DMS79 (cell line): ENCODE measurements around the gene ZNF554.

Experiments
- DNase-seq: peaks from one replicate; lab custom pipeline; 2025; lab: John Stamatoyannopoulos, UW

The ZNF554 gene

DNA sequence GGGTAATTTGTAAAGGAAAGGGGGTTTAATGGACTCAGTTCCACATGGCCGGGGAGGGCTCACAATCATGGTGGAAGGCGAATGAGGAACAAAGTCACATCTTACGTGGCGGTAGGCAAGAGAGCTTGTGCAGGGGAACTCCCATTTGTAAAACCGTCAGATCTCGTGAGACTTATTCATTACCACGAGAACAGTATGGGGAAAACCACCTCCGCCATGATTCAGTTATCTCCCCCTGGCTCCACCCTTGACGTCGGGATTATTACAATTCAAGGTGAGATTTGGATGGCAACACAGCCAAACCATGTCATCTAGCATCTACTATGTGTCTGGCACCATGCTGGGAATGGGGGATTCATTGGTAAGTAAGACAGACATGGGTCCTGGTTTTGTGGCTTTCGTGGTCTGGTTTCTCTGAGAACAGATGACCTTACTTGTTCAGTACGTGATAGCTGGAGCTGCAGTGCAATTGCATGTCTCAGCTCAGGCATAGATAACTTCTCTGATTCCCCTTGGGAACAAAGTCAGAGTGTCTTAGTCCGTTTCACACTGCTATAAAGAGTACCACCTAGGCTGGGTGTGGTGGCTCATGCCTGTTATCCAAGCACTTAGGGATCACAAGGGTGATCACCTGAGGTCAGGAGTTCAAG, 8.3 kb downstream of the ZNF554 start:
- DNase-seq = no peak

DNA sequence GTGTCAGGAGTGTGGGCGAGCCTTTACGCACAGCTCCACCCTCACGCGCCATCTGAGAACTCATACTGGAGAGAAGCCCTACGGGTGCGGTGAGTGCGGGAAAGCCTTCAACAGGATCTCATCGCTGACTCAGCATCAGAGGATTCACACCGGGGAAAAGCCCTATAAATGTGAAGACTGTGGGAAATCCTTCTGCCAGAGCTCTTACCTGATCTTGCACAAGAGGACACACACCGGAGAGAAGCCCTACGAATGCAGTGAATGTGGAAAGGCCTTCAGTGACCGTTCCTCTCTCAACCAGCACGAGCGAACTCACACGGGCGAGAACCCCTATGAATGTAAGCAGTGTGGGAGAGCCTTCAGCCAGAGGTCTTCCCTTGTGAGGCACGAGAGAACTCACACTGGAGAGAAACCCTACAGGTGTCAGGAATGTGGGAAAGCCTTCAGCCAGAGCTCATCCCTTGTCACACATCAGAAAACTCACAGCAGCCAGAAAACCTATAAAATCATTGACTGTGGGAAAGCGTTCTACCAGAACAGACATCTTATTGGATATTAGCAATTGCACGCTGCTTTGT, 14.7 kb downstream of the ZNF554 start:
- DNase-seq = no peak

DNA sequence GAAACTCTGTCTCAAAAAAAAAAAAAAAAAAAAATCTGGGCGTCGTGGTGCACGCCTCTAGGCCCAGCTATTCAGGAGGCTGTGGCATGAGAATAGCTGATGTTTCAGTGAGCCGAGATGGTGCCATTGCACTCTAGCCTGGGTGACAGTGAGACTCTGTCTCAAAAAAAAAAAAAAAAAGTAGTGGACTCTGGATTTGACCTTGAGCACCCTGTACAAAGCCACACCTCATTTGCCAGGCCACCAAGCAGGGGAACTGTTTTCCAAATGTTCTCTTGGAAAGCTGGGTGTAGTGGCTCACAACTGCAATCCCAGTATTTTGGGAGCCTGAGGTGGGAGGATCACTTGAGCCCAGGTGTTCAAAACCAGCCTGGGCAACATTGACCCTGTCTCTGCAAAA, 17.8 kb downstream of the ZNF554 start:
- DNase-seq = no peak

DNA sequence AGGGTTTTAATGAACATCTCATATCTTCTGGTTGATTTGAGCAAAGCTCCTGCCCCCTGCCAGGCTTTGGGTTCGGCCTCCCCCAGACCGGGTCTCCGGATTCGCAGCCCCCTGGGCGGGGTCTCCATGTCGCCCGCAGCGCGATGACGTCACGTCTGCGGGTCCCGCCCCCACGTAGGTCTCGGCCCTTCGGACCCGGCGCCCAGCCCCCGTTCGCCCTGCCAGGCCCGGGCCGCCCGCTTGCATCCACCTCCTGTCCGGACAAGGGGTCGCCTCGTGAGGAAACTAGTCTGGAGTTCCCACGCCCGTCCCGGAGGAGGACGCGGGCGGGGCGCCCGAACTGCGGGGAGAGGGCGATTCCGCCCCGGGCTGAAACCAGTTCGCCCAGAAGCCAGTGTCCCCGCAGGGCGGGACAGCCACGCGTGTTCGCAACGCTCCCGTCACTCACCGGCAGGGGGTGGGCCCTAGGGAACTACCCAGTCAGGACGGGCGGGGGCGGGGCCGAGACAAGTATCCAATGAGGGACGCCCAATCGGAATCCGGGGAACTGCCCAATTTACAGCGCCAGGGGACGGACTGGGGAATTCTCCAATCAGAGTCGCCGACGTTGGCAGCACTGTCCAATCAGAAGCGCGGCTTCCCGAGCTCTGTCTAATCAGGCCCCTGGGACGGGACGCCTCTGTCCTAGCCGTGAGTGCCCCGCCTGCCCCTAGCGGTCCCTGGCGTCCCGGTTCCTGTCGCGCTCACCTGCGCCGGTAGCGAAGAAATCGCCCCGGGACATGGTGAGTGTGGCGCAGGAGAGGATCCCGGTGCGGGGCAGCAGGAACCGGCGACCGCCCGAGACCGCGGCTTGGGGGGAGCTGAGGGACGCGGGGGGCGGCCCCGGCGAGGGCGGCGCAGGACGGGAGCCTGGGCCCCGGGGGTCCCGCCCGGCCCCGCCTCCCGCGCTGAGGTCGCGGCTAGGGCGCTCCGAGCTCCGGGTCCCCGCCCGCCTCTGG, 21.4 kb downstream of the ZNF554 start, which contains the start of gene ZNF555:
Gene ZNF555, plus strand, starts transcription at position 682 of the 998 bp plus-strand sequence. Its CDS starts 98 bp downstream, at position 780.
- peak; percentile 97 for DNase-seq

DNA sequence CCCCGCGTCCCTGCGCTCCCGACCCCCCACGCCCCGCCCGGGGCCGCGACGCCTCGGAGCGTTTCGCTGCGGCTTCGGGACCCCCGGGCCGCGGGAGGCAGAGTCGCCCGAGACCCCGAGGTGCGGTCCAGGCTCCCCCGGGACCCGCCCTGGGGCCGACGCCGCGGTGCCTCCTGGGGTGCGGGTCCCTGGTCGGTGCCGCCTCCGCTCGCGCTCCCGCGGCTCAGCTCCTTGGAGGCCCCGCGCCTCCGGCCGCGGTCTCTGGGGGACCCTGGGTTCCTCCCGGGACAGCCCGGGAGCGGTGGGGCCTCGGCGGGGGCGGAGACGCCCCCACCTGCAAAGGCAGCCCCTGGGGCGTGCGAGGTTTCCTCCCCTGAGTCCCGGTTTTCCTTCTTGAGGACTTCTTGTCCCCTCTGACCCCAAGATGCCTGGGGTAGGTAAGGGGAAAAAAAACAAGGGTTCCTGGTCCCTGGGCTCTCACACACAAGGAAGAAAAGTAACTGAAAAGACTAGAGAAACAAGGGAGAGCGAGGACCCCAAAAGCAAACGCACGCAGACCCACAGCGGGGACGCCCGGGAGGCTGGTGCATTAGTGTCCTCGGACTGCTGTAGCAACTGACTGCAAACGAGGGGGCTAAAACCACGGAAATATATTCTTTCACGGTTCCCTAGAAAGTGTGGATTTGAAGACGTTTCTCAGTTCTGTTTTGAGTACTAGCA, 22.3 kb downstream of the ZNF554 start:
- no peak for DNase-seq

DNA sequence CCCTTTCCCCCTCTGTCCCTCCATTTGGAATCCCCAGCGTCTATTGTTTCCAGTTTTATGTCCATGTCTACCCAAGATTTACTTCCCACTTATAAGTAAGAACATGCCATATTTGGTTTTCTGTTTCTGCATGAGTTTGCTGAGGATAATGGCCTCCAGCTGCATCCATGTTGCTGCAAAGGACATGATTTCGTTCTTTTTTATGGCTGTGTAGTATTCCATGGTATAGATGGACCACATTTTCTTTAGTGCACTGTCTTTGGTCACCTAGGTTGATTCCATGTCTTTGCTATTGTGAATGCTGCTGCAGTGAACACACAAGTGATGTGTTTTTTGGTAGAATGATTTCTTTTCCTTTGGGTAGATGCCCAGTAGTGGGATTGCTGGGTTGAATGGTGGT, 25.4 kb downstream of the ZNF554 start:
- no peak for DNase-seq

DNA sequence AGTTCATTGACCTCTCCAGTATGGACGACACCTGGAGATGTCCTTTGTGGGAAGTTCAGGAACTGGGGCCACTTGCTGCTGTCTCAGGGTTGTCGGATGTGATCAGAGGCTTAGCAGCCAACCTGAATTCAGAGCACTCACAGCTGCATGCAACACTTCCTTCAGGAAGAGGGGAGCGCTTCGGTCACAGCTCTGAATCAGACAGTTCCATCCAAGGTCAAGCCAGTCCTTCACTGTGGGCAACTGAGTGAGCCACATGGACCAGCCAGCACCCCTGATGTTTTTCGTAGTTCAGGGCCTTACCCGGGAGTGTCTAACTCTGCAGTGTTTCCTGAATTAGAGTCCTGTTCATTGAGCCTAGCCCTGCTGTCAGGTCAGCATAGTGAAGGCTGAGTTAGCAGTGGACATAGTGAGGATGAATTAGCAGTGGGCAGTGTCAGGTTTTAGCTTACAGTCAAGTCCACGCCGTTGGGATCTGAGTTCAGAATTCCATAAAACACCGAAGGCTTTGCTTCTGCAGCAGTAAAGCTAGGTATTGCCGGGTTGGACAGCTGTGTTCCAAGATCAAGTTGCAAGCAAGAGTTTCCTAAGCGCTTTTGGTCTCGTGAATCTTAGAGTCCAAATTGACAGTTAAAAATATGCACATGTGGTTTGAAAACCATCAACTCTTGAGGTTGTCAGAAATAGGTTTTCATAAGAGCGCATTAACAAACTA, 26.7 kb downstream of the ZNF554 start:
- DNase-seq = no peak

DNA sequence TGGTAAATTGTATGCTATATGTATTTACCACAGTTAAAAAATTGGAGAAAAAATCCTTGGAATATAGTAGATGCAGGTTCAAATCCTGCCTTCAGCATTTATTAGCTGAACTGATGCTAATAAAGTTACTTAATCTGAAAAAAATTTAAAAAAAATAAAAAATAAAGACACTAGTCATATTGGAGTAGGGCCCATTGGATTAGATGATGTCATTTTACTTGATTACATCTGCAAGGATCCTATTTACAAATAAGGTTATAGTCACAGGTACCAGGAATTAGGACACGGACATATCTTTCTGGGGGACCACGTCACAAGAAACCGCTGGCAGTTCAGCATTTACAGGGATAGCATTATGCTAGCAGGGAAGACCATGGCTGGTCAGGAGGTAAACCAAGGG, 27.8 kb downstream of the ZNF554 start:
- DNase-seq = no peak

DNA sequence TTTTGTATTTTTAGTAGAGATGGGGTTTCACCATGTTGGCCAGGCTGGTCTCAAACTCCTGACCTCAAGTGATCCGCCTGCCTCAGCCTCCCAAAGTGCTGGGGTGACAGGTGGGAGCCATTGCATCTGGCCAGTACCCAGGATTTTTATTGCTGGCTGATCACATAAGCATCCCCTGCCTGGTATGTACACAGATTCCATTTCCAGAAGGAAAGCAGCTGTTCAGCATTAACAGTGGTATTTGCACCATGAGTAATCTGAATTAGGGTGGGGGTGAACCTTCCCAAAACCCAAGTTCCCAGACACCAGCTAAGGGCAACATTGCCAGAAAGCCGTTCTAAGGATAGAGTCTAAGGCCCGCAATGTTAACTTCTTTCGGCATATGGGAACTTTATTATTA, 28.9 kb downstream of the ZNF554 start:
- DNase-seq = no peak

DNA sequence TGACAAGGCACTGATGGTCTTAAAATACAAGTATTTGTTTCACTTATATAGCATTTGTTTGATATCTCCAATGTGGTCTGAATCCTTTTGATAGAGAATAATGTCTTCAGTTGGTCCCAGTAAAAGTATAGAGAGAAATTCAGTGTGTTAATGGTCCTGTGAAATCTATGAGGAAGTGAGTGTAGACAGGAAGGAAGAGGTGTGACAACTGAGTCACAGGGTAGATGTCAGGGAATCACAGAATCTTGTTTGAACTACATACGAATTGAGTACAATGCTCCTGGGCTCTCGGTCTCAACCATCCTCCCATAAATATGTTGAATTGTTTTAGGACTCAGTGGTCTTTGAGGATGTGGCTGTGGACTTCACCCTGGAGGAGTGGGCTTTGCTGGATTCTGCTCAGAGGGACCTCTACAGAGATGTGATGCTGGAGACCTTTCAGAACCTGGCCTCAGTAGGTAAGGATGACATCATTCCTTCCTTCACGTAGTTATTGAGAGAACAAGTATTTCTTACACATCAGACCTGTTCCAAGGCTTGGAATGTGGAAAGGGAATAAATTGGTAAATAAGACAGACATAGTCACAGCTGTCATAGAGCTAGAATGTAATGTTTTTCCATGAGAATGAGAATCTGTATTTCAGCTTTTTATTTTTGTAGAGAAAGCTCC, 30.7 kb downstream of the ZNF554 start:
- no peak for DNase-seq

DNA sequence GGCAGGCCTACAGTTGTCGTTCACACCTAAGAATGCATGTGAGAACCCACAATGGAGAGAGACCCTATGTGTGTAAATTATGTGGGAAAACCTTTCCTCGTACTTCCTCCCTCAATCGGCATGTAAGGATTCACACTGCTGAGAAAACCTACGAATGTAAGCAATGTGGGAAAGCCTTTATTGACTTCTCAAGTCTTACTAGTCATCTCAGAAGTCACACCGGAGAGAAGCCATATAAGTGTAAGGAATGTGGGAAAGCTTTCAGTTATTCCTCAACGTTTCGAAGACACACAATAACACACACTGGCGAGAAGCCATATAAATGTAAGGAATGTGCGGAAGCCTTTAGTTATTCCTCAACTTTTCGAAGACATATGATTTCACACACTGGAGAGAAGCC, 32.9 kb downstream of the ZNF554 start:
- DNase-seq = no peak

DNA sequence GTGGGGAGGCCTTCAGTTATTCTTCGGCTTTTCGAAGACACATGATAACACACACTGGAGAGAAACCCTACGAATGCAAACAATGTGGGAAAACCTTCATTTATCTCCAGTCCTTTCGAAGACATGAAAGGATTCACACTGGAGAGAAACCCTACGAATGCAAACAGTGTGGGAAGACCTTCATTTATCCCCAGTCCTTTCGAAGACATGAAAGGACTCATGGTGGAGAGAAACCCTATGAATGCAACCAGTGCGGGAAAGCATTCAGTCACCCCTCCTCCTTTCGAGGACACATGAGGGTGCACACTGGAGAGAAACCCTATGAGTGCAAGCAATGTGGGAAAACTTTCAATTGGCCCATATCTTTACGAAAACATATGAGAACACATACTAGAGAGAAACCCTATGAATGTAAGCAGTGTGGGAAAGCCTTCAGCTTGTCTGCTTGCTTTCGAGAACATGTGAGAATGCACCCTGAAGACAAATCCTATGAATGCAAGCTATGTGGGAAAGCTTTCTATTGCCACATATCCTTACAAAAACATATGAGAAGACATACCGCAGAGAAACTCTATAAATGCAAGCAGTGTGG, 33.4 kb downstream of the ZNF554 start:
- no peak for DNase-seq

DNA sequence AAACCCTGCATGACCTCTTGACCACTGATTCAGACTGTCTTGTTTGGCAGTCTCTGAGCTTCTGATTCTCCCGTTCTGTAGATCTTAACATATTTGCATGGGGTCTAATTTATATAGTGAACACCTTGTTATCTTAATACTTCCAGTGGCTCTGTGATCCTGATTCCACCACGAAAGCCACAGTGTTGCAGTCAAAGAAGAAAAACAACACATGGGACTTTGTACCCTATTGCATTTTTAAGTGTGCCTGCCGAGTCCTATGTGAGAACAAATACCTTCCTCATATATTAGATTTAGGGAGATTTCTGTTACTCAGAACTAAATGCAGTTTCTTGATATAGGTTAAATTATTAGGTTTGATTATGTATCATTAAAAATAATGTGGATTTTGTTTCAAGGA, 35.2 kb downstream of the ZNF554 start:
- DNase-seq = no peak

DNA sequence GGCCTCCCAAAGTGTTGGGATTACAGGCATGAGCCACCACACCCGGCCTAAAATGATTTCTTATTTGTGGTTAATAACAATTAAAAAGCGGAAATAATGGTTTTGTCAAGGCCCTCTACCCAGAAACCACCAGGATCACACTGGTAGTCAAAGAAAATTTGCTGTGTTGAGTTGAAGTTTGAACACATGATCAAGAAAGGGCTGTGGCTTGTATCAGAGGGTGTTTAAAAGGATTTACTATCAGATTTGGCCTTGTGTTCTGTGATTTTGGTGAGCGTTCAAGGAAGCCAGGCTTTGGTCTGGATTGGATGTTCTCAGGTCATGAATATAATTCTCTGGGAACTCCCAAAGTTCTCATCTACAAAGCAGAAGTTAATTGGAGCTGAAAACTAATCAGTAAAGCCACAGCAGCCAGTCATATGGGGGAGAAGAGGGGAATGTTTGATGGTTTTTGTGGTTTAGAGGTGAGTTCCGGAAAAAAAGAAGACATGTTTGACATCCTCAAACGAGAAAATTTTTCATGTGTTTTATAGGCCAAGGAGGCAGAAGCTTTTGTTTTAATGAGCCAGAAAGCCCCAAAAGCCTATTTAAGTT, 36.9 kb downstream of the ZNF554 start:
- no peak for DNase-seq

DNA sequence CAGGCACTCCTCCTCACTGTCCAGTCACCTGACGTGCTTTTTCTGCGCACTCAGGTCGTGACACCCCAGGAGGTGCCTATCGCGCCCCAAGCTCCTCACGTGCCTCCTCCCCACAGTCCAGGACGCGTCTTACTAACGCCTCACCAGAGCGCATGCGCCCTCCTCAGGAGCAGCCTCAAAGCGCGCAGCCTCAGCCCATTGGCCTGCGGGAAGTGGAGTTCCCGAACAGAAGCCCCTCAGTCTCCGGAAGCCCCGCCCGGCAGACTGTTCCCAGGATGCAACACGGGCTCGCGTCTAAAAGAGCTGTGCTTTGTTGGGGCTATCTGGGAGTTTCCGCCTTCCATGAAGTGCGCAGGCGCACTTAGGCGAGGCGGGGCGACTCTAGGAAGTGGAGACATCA, 39.2 kb downstream of the ZNF554 start:
- DNase-seq = no peak

DNA sequence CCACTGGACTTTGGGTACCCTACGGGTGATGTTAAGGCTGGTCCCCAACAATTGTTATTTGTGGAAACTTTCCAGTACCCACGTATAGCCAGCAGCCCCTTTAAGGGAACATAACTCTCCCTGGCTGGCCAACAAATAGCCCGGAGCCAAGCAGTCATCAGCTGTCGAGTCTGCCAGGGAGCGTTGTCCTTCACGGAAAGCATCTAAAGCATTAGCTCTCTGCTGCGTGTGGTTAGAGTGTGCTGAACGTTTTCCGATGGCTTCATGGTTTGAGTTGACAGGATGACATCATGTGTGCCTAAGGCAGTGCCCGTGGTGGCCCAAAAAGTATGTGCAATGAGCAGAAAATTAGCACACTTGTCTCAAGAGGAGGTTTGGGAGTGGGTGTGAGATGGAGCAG, 44.1 kb downstream of the ZNF554 start:
- DNase-seq = no peak

DNA sequence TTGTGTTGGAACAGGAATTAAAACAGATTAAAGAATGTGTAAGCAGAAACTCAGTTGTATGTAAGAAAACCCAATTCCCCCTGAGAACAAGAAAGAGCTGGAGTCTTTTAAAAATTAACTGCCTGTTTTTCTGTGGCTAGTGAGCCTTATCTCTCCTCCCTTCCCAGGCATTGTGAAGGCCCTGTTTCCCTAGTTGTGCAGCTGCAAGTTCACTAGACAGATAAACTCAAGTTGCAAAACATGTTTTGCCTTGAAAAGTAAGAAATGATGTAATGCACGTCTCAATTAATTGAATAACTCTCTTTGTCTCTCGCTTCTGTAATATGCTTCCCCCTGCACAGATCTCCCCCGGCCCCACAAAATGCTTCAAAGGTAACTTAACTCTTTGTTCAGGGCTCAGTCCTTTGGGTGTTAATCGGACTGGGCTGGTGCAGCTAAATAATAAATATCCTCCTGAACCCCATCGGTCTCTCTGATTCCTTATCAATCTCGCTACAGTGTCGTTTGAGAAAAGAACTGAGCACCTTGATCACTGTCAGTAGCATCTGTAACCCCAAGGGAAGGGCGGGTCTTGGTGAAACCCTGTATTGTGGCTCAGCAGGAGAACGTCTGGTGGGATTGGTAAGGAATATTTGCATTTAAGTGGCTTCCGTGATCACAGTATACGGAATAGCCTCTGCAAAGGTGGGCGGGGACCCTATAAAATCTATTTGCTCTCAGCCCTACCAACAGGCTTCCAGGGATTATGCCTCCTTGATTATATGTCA, 45.8 kb downstream of the ZNF554 start:
- no peak for DNase-seq

DNA sequence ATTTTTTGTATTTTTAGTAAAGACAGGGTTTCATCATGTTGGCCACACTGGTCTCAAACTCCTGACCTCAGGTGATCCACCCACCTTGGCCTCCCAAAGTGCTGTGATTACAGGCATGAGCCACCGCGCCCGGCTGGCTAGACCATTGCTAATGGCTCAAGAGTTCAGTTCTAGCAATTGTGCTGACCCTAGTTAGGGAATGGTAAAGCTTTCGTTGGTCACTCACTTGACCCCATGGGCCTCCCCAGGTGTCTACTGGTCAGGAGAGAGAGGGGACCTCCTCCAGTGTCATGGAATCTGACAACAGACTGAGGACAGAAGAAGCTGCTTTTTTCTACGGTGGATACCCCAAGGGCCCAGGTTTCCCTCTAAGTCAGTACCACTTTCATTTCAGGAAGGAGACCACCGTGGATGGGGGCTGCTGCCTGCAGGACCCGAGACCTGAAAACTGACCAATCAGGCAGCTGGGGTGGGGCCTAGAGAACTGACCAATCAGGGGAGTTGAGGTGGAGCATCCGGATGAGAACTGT, 46.9 kb downstream of the ZNF554 start:
- no peak for DNase-seq
